GM04503 (cell line): Measurements from ENCODE around the gene MROH8.
"Not testable (repeated sequence)": the region's sequence is repeated elsewhere in the genome, so short reads cannot be mapped to it uniquely, and the experiment has no call there.

ENCODE experiments used
- DNase-seq: peaks from one replicate; pipeline ENCODE4 v3.0.0-alpha.2; 2012; ENCODE audit warnings: low read depth

The MROH8 gene

GRCh38 chr20:37154684-37155298 is 24.6 kb downstream of the MROH8 start:
- DNase-seq = no peak

- no peak for DNase-seq
Observed at GRCh38 chr20:37152284-37152683, 27.1 kb downstream of the MROH8 start.

GRCh38 chr20:37151529-37151928 is 27.8 kb downstream of the MROH8 start:
- no peak for DNase-seq

- DNase-seq = not testable (repeated sequence)
Observed at GRCh38 chr20:37150864-37151263, 28.5 kb downstream of the MROH8 start.

- no peak for DNase-seq
Observed at GRCh38 chr20:37147250-37147649, 32.1 kb downstream of the MROH8 start.

GRCh38 chr20:37144856-37145404 is 34.4 kb downstream of the MROH8 start:
- DNase-seq = no peak

GRCh38 chr20:37142708-37143107 is 36.6 kb downstream of the MROH8 start:
- DNase-seq = peak; percentile 20

GRCh38 chr20:37137547-37137946 is 41.8 kb downstream of the MROH8 start:
- DNase-seq = no peak

- no peak for DNase-seq
Observed at GRCh38 chr20:37133952-37134351, 45.4 kb downstream of the MROH8 start.

- DNase-seq = no peak
Observed at GRCh38 chr20:37131486-37131885, 47.9 kb downstream of the MROH8 start.

- no peak for DNase-seq
Observed at GRCh38 chr20:37128803-37129202, 50.5 kb downstream of the MROH8 start.

GRCh38 chr20:37126290-37126689 is 53.1 kb downstream of the MROH8 start:
- not testable (repeated sequence) for DNase-seq

- DNase-seq = no peak
Observed at GRCh38 chr20:37123441-37123840, 55.9 kb downstream of the MROH8 start.

- DNase-seq = no peak
Observed at GRCh38 chr20:37120497-37120896, 58.9 kb downstream of the MROH8 start.

- no peak for DNase-seq
Observed at GRCh38 chr20:37119356-37120036, 59.9 kb downstream of the MROH8 start.

- DNase-seq = no peak
Observed at GRCh38 chr20:37114012-37114411, 65.3 kb downstream of the MROH8 start.

GRCh38 chr20:37111926-37112455 is 67.4 kb downstream of the MROH8 start:
- DNase-seq = no peak

GRCh38 chr20:37108676-37109075 is 70.7 kb downstream of the MROH8 start:
- no peak for DNase-seq

- no peak for DNase-seq
Observed at GRCh38 chr20:37102571-37102970, 76.8 kb downstream of the MROH8 start.

- no peak for DNase-seq
Observed at GRCh38 chr20:37096415-37097041, 82.8 kb downstream of the MROH8 start.

- peak; percentile 65 for DNase-seq
Observed at GRCh38 chr20:37095599-37096414, 83.5 kb downstream of the MROH8 start, which contains the start of gene RBL1. Gene RBL1 (minus strand): TSS chr20:37095997. CDS start chr20:37095928, 69 bp downstream.

GRCh38 chr20:37095108-37095598 is 84.2 kb downstream of the MROH8 start:
- DNase-seq = no peak
